ENCODE data around the gene ATP6V0C.

GRCh38 chr16:2507052-2507659, 6.6 kb upstream of the ATP6V0C start:
- TF ChIP-seq POLR2AphosphoS5 (IDR thresholded peaks at IDR 0.05; ENCODE audit: low read depth), result no peak
- TF ChIP-seq GABPA (IDR thresholded peaks at IDR 0.05; ENCODE audit: low read depth), result no peak
